Calu3 (cell line): Measurements from ENCODE around the gene ZNF254. TPM values are rescaled to one million over a fixed set of nuclear protein-coding genes. Genes with fewer than 3 reads are reported as not detected.

Source experiments
- BruUV-seq: library from RNA; stranded (reverse); fragments of 400-500 nt; replicated peaks from 2 replicates; lab custom pipeline; 2021; lab: Mats Ljungman, UMichigan
- CTCF ChIA-PET: fragments of 300-600 bp; sonication (Branson Sonifier 250); formaldehyde crosslinking; loops from one replicate; lab custom pipeline; 2022; ENCODE audit warnings: antibody characterized with exemption; lab: Charles Lee
- DNase-seq: peaks from one replicate; pipeline ENCODE4 v3.0.0; 2022
- H3K27ac Mint-ChIP-seq: one replicate; pipeline ENCODE4 v1.8.0; 2022; ENCODE audit warnings: mixed read lengths; ENCODE audit not compliant: unreplicated experiment
- H3K27me3 Mint-ChIP-seq: one replicate; pipeline ENCODE4 v1.8.0; 2022; ENCODE audit warnings: mixed read lengths; ENCODE audit not compliant: unreplicated experiment
- H3K36me3 Mint-ChIP-seq: one replicate; pipeline ENCODE4 v1.8.0; 2022; ENCODE audit warnings: mild to moderate bottlenecking, moderate library complexity, mixed read lengths; ENCODE audit not compliant: insufficient read depth, unreplicated experiment
- H3K4me1 Mint-ChIP-seq: one replicate; pipeline ENCODE4 v1.8.0; 2022; ENCODE audit warnings: mild to moderate bottlenecking, low read depth, mixed read lengths; ENCODE audit not compliant: unreplicated experiment
- H3K4me3 Mint-ChIP-seq: one replicate; pipeline ENCODE4 v1.8.0; 2022; ENCODE audit warnings: mild to moderate bottlenecking, low read depth, moderate library complexity, mixed read lengths; ENCODE audit not compliant: unreplicated experiment
- H3K9me3 Mint-ChIP-seq: one replicate; pipeline ENCODE4 v1.8.0; 2022; ENCODE audit warnings: low read depth, mixed read lengths; ENCODE audit not compliant: unreplicated experiment
- CTCF ChIP-seq: fragments of 200-600 bp; IDR thresholded peaks from one replicate; pipeline ENCODE4 v1.8.0; 2022; ENCODE audit warnings: antibody characterized with exemption; ENCODE audit not compliant: unreplicated experiment
- intact Hi-C: fragments of 100-400 bp; cut with micrococcal nuclease; formaldehyde crosslinking; loops from one replicate; pipeline ENCODE4 v1.10.0; 2022; ENCODE audit not compliant: unreplicated experiment
- total RNA-seq: library from RNA; stranded (reverse); gene quantifications from 2 replicates; pipeline ENCODE4 v1.2.3, GENCODE V29; 2022

The ZNF254 gene
- total RNA-seq, 1 experiment from 2014 or later, result 14.5 TPM

- Mint-ChIP-seq H3K27me3 (no peaks in the 10 kb centered on the region), H3K4me1 (no peaks in the 10 kb centered on the region), H3K4me3 (no peak overlapping the region), H3K36me3 (peaks cover 17% of the 10 kb centered on the region), H3K27ac (no peak overlapping the region), H3K9me3 (peaks cover 6% of the 10 kb centered on the region)
- no peak for TF ChIP-seq CTCF
- intact Hi-C loops, result no loop called here
- DNase-seq, result no peak
- CTCF ChIA-PET, result no interaction called here
- BruUV-seq, result no TSS peak
Measured at GRCh38 chr19:24101459-24102115, 14.6 kb downstream of the ZNF254 start.

- peaks cover 15% of the 10 kb centered on the region for H3K9me3 Mint-ChIP-seq
Measured at GRCh38 chr19:24127601-24128000, 40.6 kb downstream of the ZNF254 start.

GRCh38 chr19:24140099-24140498 is 53.1 kb downstream of the ZNF254 start:
- peaks cover 5% of the 10 kb centered on the region for H3K36me3 Mint-ChIP-seq
- CTCF ChIA-PET, result no interaction called here
- H3K27me3 Mint-ChIP-seq, result no peaks in the 10 kb centered on the region
- no peak overlapping the region for H3K27ac Mint-ChIP-seq
- H3K9me3 Mint-ChIP-seq, result peaks cover 16% of the 10 kb centered on the region
- H3K4me1 Mint-ChIP-seq, result no peaks in the 10 kb centered on the region
- intact Hi-C loops, result no loop called here
- TF ChIP-seq CTCF, result no peak
- H3K4me3 Mint-ChIP-seq, result no peak overlapping the region
- BruUV-seq, result no TSS peak
- DNase-seq, result no peak

More at GRCh38 chr19:24127601-24128000, 40.6 kb downstream of the ZNF254 start:
- H3K4me3 Mint-ChIP-seq, result no peak overlapping the region
- CTCF ChIA-PET, result no interaction called here
- H3K4me1 Mint-ChIP-seq, result no peaks in the 10 kb centered on the region
- TF ChIP-seq CTCF, result no peak
- H3K27me3 Mint-ChIP-seq, result no peaks in the 10 kb centered on the region
- TSS peak; percentile 10 for BruUV-seq
- intact Hi-C loops, result no loop called here
- no peak overlapping the region for H3K27ac Mint-ChIP-seq
- H3K36me3 Mint-ChIP-seq, result peaks cover 13% of the 10 kb centered on the region
- no peak for DNase-seq

GRCh38 chr19:24140591-24140990 is 53.6 kb downstream of the ZNF254 start:
- no TSS peak for BruUV-seq
- intact Hi-C loops, result no loop called here
- peaks cover 15% of the 10 kb centered on the region for H3K9me3 Mint-ChIP-seq

More at GRCh38 chr19:24140591-24140990, 53.6 kb downstream of the ZNF254 start:
- no peak overlapping the region for H3K27ac Mint-ChIP-seq
- no peaks in the 10 kb centered on the region for H3K27me3 Mint-ChIP-seq
- H3K4me1 Mint-ChIP-seq, result no peaks in the 10 kb centered on the region
- H3K36me3 Mint-ChIP-seq, result peaks cover 5% of the 10 kb centered on the region
- no peak for DNase-seq
- no peak overlapping the region for H3K4me3 Mint-ChIP-seq
- CTCF ChIA-PET, result no interaction called here
- no peak for TF ChIP-seq CTCF
